PC-3 (cell line): ENCODE measurements around the gene RAB26. TPM values are rescaled to one million over a fixed set of nuclear protein-coding genes. Genes with fewer than 3 reads are reported as not detected.

Source experiments
- ATAC-seq: fragments of 200-7000 bp; cut with Tn5 transposase; 2 replicates; pipeline ENCODE4 v1.9.1; 2020; ENCODE audit warnings: mild to moderate bottlenecking, moderate library complexity
- BruUV-seq: library from RNA; stranded (reverse); fragments of 400-500 nt; replicated peaks from 2 replicates; lab custom pipeline; 2021; lab: Mats Ljungman, UMichigan
- CTCF ChIA-PET: fragments of 300-600 bp; sonication (Branson Sonifier 250); formaldehyde crosslinking; loops from one replicate; lab custom pipeline; 2022; ENCODE audit warnings: antibody characterized with exemption; lab: Charles Lee
- POLR2A ChIA-PET: fragments of 300-600 bp; sonication (Branson Sonifier 250); formaldehyde crosslinking; loops from one replicate; lab custom pipeline; 2022; ENCODE audit warnings: antibody characterized with exemption; ENCODE audit not compliant: unreplicated experiment; lab: Charles Lee
- DNase-seq: peaks from one replicate; pipeline ENCODE4 v3.0.0-alpha.2; 2015
- H2AFZ ChIP-seq: fragments of 300-600 bp; sonication (generic); 2 replicates; pipeline ENCODE4 v1.6.0; 2016; ENCODE audit warnings: antibody characterized with exemption, low read length
- H3F3A ChIP-seq: fragments of 300-600 bp; sonication (generic); one replicate; pipeline ENCODE4 v1.6.0; 2017; ENCODE audit warnings: antibody characterized with exemption, low read length, control low read depth, mild to moderate bottlenecking; ENCODE audit not compliant: unreplicated experiment
- H3K27ac ChIP-seq: fragments of 300-600 bp; sonication (generic); 2 replicates; pipeline ENCODE4 v1.5.1; 2016; ENCODE audit warnings: mild to moderate bottlenecking, low read length
- H3K27me3 ChIP-seq: fragments of 300-600 bp; sonication (generic); 2 replicates; pipeline ENCODE4 v1.6.1; 2016; ENCODE audit warnings: low read length, mixed read lengths
- H3K36me3 ChIP-seq: fragments of 300-600 bp; sonication (generic); 2 replicates; pipeline ENCODE4 v1.6.1; 2016; ENCODE audit warnings: low read depth, mixed run types, low read length, mixed read lengths
- H3K4me1 ChIP-seq: fragments of 300-600 bp; sonication (generic); 2 replicates; pipeline ENCODE4 v1.5.1; 2016; ENCODE audit warnings: low read length; ENCODE audit not compliant: insufficient read depth
- H3K4me2 ChIP-seq: fragments of 300-600 bp; sonication (generic); 2 replicates; pipeline ENCODE4 v1.6.0; 2016; ENCODE audit warnings: low read length
- H3K4me3 ChIP-seq: fragments of 300-600 bp; sonication (generic); 2 replicates; pipeline ENCODE4 v1.5.1; 2016; ENCODE audit warnings: mild to moderate bottlenecking, low read length, mixed read lengths
- H3K79me2 ChIP-seq: fragments of 300-600 bp; sonication (generic); 2 replicates; pipeline ENCODE4 v1.6.1; 2017; ENCODE audit warnings: low read length, mixed read lengths
- H3K9ac ChIP-seq: fragments of 300-600 bp; sonication (generic); 2 replicates; pipeline ENCODE4 v1.6.0; 2016; ENCODE audit warnings: mild to moderate bottlenecking, low read length
- H3K9me2 ChIP-seq: fragments of 300-600 bp; sonication (generic); replicated peaks from 2 replicates; pipeline ENCODE4 v1.6.1; 2016; ENCODE audit warnings: mixed run types, low read length, mixed read lengths
- H3K9me3 ChIP-seq: fragments of 300-600 bp; sonication (generic); 2 replicates; pipeline ENCODE4 v1.6.1; 2016; ENCODE audit warnings: low read length, mixed read lengths
- H4K20me1 ChIP-seq: fragments of 300-600 bp; sonication (generic); 2 replicates; pipeline ENCODE4 v1.6.1; 2016; ENCODE audit warnings: low read length, mixed read lengths
- EZH2 ChIP-seq: fragments of 300-600 bp; sonication (generic); IDR thresholded peaks from one replicate; pipeline ENCODE4 v1.6.1; 2017; ENCODE audit warnings: antibody characterized with exemption, mild to moderate bottlenecking, low read length; ENCODE audit not compliant: unreplicated experiment
- EZH2phosphoT487 ChIP-seq: fragments of 300-600 bp; sonication (generic); IDR thresholded peaks from 2 replicates; pipeline ENCODE4 v1.6.1; 2018; ENCODE audit warnings: mild to moderate bottlenecking, antibody characterized with exemption, low read length, borderline replicate concordance
- intact Hi-C: fragments of 100-400 bp; cut with micrococcal nuclease; formaldehyde crosslinking; loops from 2 replicates; pipeline ENCODE4 v1.9.0; 2023
- total RNA-seq: library from RNA; depleted of rRNA; stranded (reverse); fragments of >200 nt; gene quantifications from 2 replicates; pipeline ENCODE4 v1.2.3, GENCODE V29; 2014
- TF ChIP-seq, protein P1 (sequence below): fragments of 300-600 bp; sonication (generic); conservative IDR thresholded peaks from 2 replicates; pipeline ENCODE4 v1.5.1; 2017; ENCODE audit warnings: antibody characterized with exemption, low read depth, mild to moderate bottlenecking, low read length

Gene RAB26
- total RNA-seq, 1 experiment from 2014 or later = 5.6 TPM

DNA sequence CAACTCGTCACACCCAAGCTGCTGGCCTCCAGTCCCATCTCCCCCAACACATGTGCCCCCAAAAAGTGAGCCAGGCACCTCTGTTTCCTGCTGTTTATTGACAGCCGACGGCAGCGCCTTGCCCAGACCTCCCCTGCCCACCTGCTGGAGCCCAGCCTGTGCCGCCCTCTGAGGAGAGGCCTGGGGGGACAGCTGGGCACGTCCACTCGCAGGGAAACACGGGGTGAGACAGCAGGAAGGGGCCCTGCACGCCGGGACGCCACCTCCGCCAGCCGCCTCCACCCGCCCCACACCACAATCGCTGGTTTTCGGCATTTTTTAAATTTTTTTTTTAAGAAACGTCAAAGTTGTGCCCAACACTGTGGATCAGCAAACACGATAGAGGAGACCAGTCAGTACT, 28.7 kb downstream of the RAB26 start:
- no peaks in the 10 kb centered on the region for H4K20me1 ChIP-seq
- H3K27me3 ChIP-seq = no peaks in the 10 kb centered on the region
- H3F3A ChIP-seq = no peaks in the 10 kb centered on the region
- no peaks in the 10 kb centered on the region for H3K36me3 ChIP-seq
- intact Hi-C loops = no loop called here
- no peaks in the 10 kb centered on the region for H3K79me2 ChIP-seq
- ATAC-seq (no peak), DNase-seq (no peak)
- no peaks in the 10 kb centered on the region for H3K9me3 ChIP-seq
- no TSS peak for BruUV-seq
- no peak overlapping the region for H3K4me3 ChIP-seq
- no peaks in the 10 kb centered on the region for H3K4me1 ChIP-seq
- ChIA-PET CTCF (no interaction called here), POLR2A (no interaction called here)
- no peak overlapping the region for H3K27ac ChIP-seq
- H3K9me2 ChIP-seq = no peaks in the 10 kb centered on the region
- TF ChIP-seq EZH2 (no peak), EZH2phosphoT487 (no peak)
- no peak overlapping the region for H3K4me2 ChIP-seq
- H2AFZ ChIP-seq = no peak overlapping the region
- H3K9ac ChIP-seq = no peak overlapping the region

DNA sequence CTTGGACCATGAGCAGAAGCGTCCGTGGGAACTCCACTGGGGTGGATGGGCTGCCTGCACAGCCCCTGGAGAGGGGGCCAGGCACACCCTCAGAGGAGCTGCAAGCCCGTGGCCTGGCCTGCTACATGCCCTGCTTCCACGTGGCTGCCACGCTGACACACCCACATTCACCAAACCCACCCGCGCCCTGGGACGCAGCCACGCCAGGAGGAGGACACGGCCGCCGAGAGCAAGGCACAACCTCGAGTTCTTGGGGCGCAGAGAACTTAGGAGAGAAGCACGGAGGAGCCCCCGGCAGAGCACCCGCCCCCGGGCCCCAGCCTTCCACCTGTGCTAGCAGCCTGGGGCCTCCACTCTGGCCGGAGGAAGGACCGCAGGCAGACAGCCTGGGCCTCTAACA, 29.1 kb downstream of the RAB26 start:
- Histone ChIP-seq H3K9ac (no peak overlapping the region), H3K4me1 (no peaks in the 10 kb centered on the region), H3K79me2 (no peaks in the 10 kb centered on the region), H4K20me1 (no peaks in the 10 kb centered on the region), H3K4me3 (no peak overlapping the region), H3K9me2 (no peaks in the 10 kb centered on the region), H3K4me2 (no peak overlapping the region), H3K27ac (no peak overlapping the region), H3F3A (no peaks in the 10 kb centered on the region), H3K36me3 (no peaks in the 10 kb centered on the region), H3K27me3 (no peaks in the 10 kb centered on the region), H3K9me3 (no peaks in the 10 kb centered on the region), H2AFZ (no peak overlapping the region)
- intact Hi-C loops = no loop called here
- no peak for ATAC-seq
- TSS peak; percentile 71 for BruUV-seq
- POLR2A ChIA-PET = no interaction called here
- no peak for DNase-seq
- no peak for TF ChIP-seq EZH2phosphoT487
- no peak for TF ChIP-seq EZH2
- TF ChIP-seq, protein P1, sequence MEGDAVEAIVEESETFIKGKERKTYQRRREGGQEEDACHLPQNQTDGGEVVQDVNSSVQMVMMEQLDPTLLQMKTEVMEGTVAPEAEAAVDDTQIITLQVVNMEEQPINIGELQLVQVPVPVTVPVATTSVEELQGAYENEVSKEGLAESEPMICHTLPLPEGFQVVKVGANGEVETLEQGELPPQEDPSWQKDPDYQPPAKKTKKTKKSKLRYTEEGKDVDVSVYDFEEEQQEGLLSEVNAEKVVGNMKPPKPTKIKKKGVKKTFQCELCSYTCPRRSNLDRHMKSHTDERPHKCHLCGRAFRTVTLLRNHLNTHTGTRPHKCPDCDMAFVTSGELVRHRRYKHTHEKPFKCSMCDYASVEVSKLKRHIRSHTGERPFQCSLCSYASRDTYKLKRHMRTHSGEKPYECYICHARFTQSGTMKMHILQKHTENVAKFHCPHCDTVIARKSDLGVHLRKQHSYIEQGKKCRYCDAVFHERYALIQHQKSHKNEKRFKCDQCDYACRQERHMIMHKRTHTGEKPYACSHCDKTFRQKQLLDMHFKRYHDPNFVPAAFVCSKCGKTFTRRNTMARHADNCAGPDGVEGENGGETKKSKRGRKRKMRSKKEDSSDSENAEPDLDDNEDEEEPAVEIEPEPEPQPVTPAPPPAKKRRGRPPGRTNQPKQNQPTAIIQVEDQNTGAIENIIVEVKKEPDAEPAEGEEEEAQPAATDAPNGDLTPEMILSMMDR = no peak
- CTCF ChIA-PET = no interaction called here

DNA sequence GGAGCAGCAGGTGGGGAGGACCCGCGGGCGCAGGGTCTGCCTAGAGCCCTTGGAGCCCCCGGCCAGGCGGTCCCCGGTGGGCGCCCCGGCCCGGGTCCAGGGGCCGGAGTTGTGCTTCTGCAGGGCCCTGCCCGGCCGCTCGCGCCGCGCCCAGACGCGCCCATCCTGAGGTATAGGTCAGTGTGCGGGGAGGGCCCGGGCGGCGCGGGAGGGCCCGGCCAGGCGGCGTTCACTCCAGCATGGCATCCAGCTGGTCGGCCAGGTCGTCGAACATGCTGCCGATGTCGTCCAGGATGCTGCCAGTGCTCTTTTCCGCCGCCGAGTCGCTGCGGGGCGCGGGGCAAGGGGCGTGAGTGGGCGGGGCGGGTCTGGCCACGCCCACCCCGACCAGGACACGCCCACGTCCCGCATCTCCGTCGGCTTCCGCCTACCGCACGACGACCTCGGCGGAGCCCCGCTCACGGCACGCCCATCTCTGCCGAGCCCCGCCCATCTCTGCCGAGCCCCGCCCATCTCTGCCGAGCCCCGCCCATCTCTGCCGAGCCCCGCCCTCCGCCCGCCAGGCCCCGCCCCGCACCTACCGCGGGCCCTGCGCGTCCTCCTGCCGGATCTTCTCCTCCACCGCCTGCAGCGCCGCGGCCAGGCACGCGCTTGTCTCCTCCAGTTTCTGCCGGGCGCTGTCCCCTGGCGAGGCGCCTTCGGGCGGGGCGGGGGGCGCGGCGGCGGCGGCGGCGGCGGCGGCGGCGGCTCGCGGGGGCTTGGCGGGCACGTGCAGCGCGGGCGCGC, 30.1 kb downstream of the RAB26 start:
- no peaks in the 10 kb centered on the region for H3K9me2 ChIP-seq
- H3K9ac ChIP-seq = no peak overlapping the region
- H3K27ac ChIP-seq = no peak overlapping the region
- TF ChIP-seq, protein P1 = no peak
- TF ChIP-seq EZH2phosphoT487 = no peak
- TF ChIP-seq EZH2 = no peak
- intact Hi-C loops = no loop called here
- H3K79me2 ChIP-seq = no peaks in the 10 kb centered on the region
- no peaks in the 10 kb centered on the region for H3K36me3 ChIP-seq
- ATAC-seq (no peak), DNase-seq (no peak)
- H4K20me1 ChIP-seq = no peaks in the 10 kb centered on the region
- BruUV-seq = no TSS peak
- ChIA-PET CTCF (no interaction called here), POLR2A (no interaction called here)
- H3F3A ChIP-seq = no peaks in the 10 kb centered on the region
- no peaks in the 10 kb centered on the region for H3K9me3 ChIP-seq
- no peaks in the 10 kb centered on the region for H3K4me1 ChIP-seq
- H3K27me3 ChIP-seq = no peaks in the 10 kb centered on the region
- H3K4me3 ChIP-seq = no peak overlapping the region
- no peak overlapping the region for H3K4me2 ChIP-seq
- H2AFZ ChIP-seq = no peak overlapping the region
